GM19193 (cell line): Measurements from ENCODE around the gene NADSYN1.
"Not testable (repeated sequence)": the region's sequence is repeated elsewhere in the genome, so short reads cannot be mapped to it uniquely, and the experiment has no call there.

Source experiments
- POLR2A ChIP-seq: IDR thresholded peaks from 4 replicates; pipeline ENCODE4 v1.6.1; 2011; ENCODE audit not compliant: insufficient read depth, insufficient read length; ENCODE audit errors: extremely low read depth

The NADSYN1 gene

DNA sequence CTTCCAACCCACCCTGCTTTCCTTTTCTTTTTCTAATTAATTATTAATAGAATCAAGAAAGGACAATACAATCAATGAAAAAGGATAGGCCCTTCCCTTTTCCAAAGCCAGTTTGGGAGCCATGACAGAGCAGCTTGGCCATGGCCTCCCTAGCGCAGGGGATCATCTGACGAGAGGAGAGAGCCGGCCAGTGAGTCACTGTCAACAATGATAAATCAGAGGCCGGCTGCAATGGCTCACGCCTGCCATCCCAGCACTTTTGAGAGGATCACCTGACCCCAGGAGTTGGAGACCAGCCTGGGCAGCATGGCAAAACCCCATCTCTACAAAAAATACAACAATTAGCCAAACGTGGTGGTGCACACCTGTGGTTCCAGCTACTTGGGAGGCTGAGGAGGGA is 46.5 kb downstream of the NADSYN1 start:
- TF ChIP-seq POLR2A, result no peak

DNA sequence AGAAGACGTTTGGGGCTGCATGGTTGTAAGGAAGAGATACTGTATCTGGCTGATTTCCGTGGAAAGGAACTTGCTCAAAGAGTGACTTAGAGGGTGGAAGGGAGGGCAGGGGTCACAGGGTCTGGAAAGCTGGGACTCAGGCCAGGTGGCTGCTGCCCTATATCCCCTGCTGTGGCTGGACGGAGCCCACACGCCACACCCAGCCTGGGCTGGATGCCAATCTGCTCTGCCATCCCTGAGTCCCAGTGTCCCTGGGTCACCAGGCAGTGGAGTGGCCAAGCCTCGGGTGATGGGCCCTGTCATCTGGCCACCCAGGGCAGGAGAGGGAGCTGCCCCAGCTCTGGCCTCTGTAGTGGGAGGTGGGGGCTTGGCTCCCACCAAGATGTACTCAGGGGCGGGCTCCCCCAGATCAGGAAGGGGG is 47.6 kb downstream of the NADSYN1 start:
- no peak for TF ChIP-seq POLR2A

DNA sequence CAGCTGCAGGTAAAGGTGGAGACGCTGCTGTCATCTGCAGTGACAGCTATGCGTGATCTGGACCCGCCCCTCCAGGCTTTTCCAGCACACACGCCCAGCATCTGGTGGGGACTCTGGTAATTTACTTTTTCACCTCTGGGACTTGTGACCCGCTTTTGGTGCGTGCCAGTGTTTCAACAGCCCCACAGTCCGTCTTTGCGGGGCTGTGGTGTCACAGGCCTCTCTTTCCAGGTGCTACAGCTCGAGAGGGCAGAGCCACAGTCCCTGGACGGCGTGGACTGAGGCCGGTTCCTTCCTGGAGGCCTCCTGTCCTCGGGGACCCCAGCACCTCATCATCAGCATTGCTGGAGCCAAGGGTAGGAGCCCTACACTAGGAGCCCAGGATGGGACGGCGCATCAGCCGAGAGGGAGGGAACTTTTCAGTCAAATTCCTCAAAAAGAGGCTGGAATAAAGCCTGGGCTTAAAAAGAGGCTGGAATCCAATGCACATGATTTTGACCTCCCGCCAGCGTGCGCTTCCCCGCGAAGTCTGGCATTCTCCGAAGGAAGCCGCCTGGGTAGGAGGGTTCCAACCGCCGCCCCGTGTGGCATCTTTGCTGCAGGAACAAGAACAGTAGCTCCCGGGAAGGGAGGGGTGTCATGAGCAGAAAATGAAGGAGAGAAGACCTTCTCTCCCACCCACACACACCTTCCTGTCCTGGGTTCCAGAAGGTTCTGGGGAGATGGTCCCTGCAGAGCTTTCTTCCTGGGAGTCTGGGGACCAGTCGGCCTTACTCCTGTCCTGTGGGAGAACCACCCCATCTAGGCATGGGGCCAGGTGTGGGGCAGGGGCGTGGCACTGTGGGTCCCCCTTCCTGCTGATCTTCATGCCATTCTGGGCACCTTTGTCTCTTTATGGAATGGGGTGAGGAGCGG is 48.3 kb downstream of the NADSYN1 start:
- no peak for TF ChIP-seq POLR2A

DNA sequence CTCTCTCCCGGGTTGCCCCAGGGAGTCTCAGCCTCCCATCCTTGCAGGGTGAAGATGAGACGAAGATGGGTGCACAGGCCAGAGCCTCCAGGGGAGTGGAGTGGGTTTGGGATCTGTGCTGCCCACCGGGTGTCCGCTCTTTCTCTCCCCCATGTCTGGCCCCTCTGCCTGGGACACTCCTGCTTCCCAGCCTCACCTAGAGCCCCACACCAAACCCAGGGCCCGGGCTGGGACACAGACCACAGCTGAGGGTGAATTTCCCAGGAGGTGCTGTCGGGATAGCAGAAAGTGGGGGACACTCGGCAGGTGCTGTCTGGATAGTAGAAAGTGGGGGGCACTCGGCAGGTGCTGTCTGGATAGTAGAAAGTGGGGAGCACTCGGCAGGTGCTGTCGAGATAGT is 49.0 kb downstream of the NADSYN1 start:
- TF ChIP-seq POLR2A, result no peak

DNA sequence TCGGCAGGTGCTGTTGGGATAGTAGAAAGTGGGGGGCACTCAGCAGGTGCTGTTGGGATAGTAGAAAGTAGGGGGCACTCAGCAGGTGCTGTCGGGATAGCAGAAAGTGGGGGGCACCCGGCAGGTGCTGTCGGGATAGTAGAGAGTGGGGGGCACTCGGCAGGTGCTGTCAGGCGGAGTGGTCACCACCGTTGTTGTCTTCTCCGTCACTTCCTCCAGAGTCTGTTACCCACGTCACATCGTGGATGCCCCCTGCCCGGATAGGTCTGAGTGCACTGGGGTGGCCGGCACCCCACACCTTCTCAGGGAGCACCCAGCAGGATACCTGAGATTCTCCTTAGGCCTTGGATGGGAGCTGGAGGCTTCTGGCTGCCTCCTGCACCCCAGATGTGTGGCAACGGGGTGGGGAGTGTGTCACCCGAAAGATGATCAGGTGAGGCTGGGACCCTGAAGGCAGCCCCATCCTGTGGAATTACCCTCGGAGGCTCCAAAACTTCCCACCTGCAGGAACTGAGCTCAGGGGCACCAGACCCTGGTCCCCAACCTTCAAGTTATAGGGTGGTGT is 50.0 kb downstream of the NADSYN1 start:
- TF ChIP-seq POLR2A, result no peak

DNA sequence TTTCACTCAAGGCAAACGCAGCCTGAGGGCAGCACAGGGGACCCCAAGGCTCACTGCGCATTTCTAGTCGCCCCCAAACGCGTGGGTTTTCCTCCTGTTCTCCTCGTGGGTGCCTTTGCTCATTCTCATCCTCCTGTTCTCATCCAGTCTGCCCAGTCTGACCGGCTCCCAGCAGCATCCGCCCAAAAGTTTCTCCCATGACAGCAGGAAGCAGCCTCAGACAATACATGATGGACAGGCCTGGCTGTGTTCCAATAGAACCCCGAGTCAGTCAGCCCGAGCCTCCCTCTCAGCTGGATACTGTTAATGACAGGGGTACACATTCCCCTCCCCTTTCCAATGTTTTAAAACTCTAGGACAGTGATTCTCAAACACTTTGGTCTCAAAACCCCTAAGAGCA is 51.5 kb downstream of the NADSYN1 start:
- no peak for TF ChIP-seq POLR2A

DNA sequence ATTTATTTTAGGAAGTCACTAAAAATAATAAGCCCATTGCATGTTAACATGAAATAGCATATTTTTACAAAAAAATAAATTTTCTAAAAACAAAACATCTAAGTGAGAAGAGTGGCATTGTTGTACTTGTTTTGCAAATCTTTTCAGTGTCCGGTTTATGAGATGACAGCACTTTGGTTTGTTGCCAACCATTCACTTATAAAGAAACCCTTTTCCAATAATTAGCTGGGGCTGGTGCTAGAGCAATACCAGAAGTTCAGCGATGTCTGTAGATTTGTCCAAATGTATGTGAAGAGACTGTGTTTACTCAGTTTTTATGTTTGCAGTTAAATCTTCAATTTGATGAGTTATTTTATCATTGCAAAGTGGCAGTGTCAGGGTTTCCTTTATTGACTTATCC is 52.0 kb downstream of the NADSYN1 start:
- no peak for TF ChIP-seq POLR2A

DNA sequence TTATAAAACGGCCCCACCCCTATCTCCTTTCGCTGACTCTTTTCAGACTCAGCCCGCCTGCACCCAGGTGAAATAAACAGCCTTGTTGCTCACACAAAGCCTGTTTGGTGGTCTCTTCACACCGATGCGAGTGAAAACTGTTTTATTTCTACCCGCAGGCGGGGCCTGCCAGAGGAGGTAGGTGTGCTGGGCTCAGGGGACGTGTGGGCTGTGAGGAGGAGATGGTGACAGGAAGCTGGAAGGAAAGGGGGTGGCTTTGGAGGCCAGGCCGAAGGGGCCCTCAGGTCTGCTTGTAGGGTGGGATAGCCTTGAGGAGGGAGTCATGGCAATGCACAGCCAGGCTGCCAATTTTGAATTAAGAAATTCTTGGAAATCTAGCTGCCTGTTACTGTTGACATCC is 52.8 kb downstream of the NADSYN1 start:
- TF ChIP-seq POLR2A, result no peak

DNA sequence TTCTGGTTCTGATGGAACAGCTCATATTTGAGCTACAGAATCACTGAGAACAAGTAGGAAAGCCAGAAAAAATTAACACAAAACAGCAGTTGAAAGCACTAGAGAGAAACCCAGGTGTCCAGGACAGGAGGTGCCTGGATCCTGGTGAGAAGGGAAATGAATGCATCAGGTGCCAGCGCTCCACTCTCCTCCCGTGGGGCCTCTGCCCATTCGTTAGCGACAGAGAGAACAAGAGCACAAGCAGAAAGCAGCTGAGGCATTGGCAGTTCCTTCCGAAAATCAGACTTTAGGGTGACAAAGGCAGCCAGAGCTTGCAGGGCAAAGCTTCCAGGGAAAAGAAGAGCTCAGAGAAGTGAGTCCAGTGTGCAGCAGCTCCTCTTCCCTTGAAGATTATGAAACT is 54.1 kb downstream of the NADSYN1 start:
- TF ChIP-seq POLR2A, result no peak

DNA sequence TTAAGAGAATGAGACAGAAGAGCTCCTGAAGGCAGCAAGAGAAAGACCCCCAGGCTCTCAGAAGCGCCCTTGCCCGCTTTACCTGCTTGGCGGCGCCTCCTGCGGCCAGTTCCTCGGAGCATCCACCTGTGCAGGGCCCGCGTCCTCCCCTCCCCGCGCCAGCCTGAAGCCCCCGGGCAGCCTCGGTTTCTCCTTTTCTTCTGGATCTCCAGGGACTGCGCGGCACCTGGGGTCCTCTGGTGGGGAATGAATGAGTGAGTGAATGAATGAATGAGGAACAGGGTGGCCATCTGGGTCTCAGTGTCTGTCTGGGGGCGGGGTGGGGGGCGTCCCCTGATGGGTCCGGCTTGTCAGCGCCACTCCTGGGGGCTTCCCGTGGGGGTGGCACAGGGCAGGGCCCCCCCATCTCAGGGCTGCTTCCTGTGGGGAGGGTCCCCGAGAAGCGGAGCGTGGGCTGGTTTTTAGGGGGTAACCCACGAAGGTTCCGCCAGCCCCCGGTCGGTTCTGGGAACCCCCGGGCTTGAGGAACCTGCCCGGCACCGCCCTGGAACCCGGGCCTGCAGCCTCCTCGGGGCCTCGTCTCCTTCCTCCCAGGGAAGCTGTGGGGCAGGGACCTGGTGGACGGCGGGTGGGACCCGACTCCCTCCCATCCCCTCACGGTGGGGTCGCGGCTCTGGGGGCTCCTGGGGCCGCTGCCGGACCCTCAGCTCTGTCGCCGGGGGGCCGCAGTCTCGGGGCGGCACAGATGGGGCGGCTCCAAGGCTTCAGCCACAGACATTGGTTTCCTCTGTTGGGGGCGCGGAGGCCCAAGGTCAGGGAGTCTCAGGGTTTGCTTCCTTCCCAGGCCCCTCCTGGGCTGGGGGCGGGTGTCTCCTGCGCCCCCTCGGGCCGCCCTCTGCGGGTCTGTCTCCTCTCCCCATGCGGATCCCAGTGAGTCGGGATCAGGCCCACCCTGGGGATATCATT is 65.8 kb downstream of the NADSYN1 start:
- TF ChIP-seq POLR2A, result no peak

DNA sequence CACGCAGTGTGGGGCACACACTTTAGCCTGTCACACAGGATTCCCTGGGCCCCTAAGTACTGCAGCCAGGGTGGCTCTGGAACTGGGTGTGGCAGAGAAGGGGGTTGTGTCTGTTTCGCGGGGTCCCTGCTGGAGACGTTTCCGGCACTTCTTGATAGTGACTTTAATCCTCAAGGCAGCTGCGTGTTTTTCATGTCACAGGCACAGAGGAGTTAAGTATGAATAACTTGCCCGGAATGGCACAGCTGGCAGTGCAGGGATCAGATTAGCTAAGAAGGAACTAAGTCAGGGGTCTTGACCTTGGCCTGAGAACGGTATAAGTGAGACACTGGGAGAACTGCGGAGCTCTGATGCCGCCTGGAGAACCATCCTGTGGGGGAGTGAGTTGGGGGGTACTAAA is 66.5 kb downstream of the NADSYN1 start:
- TF ChIP-seq POLR2A, result no peak

DNA sequence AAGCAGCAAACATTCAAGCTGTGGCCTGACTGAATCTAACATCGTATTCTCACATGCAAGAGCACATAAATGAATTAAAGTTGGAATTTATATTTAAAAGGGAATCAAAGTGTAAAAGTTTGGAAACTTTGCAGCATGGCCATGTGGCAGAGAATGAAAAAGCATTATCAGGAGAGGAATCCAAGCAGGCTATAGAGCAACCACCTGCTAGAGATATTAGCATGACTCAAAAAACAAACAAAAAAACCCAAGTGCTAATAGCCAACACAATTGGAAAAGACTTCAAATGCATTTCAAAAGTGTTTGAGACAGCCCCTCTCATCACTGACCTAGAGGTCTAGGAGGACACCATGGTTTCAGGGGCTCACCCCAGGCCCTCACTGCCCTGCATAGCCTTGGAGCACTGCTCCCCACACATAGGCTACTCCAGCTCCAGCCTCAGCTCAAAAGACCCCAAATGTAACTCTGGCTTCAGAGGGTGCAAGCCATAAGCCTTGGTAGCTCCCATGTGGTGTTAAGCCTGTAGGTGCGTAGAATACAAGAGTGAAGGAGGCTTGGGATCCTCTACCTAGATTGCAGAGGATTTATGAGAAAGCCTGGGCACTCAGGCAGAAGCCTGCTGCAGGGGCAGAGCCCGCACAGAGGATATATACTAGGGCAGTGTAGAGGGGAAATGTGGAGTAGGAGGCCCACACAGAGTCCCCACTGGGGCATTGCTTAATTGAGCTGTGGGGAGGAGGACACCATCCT is 72.4 kb downstream of the NADSYN1 start:
- no peak for TF ChIP-seq POLR2A

DNA sequence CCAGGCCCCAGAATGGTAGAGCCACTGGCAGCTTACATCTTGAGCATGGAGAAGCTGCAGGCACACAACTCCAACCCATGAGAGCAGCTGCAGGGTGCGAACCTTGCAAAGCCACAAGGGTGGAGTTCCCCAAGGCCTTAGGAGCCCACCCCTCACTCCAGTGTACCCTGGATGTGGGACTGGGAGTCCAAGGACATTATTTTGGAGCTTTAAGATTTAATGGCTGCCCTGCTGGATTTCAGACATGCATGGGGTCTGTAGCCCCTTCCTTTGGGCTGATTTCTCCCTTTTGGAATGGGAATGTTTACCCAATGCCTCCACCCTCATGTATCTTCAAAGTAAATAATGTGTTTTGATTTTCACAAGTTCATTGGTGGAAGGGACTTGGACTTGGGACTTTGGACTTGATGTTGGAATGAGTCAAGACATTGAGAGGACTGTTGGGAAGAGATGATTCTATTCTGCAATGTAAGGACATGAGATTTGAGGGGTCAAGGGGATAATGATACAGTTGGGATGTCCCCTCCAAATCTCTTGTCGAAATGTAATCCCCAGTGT is 73.0 kb downstream of the NADSYN1 start:
- TF ChIP-seq POLR2A, result no peak

DNA sequence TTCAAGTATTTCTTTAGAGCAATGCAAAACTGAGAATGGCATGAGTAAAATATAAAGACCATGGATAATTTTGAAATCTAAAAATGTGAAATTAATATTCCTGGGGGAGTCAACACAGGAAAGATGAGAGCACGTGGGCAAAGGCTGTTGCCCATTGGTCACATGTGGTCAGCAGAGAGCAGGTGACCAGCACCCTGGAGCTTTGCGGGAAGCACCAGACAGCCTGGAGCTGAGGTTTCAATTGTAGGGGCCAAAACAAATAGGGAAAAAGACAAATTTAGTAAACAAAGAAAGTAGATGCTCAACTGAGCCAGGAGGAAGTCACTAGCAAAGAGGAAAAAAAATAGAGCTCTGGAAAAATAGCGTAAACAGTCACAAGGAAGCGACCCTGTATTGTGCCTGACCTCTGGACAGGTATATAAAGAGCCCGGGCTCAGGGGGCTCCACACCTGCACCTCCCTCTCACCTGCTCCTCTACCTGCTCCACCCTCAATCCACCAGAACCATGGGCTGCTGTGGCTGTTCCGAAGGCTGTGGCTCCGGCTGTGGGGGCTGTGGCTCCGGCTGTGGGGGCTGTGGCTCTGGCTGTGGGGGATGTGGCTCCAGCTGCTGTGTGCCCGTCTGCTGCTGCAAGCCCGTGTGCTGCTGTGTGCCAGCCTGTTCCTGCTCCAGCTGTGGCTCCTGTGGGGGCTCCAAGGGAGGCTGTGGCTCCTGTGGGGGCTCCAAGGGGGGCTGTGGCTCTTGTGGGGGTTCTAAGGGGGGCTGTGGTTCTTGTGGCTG is 74.0 kb downstream of the NADSYN1 start, which contains the start of gene KRTAP5-7:
Gene KRTAP5-7, plus strand, starts transcription at position 472 of the 780 bp plus-strand sequence. Its CDS starts 34 bp downstream, at position 506.
- TF ChIP-seq POLR2A, result not testable (repeated sequence)

DNA sequence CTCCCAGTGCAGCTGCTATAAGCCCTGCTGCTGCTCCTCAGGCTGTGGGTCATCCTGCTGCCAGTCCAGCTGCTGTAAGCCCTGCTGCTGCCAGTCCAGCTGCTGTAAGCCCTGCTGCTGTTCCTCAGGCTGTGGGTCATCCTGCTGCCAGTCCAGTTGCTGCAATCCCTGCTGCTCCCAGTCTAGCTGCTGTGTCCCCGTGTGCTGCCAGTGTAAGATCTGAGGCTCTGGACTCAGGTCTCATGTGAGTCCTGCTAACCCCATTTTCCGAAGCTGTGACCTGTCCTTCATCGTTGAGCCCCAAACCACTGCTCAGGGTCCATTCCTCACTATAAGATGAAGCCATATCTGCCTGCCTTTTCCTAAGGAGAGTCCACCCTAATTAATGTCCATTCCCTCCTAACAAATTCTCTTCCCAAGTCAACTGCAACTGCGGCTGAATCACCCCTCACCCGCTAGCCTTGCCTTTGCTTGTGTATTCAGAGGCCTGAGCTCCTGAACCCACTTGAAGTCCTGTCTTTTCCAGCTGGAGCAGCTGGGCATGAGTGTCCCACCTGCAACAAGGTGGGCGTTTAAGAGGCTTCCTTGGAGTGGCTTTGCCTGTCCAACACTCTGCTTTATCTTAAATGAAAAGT is 74.7 kb downstream of the NADSYN1 start:
- no peak for TF ChIP-seq POLR2A
